Progenitor cell of endocrine pancreas (in vitro differentiated cells): ENCODE results near the gene PTPRM. TPM values are rescaled to one million over a fixed set of nuclear protein-coding genes. Genes with fewer than 3 reads are reported as not detected.

Experiments used
- DNase-seq: peaks from one replicate; pipeline ENCODE4 v3.0.0; 2021; ENCODE audit warnings: low spot score; ENCODE audit not compliant: unreplicated experiment
- H3K27ac Mint-ChIP-seq: 2 replicates; pipeline ENCODE4 v1.8.0; 2021; ENCODE audit warnings: mild to moderate bottlenecking, moderate library complexity, mixed read lengths
- H3K27me3 Mint-ChIP-seq: 2 replicates; pipeline ENCODE4 v1.8.0; 2021; ENCODE audit warnings: mixed read lengths
- H3K36me3 Mint-ChIP-seq: 2 replicates; pipeline ENCODE4 v1.8.0; 2022; ENCODE audit warnings: mixed read lengths; ENCODE audit not compliant: insufficient read depth
- H3K4me1 Mint-ChIP-seq: 2 replicates; pipeline ENCODE4 v1.8.0; 2021; ENCODE audit warnings: low read depth, mixed read lengths
- H3K4me3 Mint-ChIP-seq: 2 replicates; pipeline ENCODE4 v1.8.0; 2021; ENCODE audit warnings: low read depth, mild to moderate bottlenecking, moderate library complexity, mixed read lengths
- H3K9me3 Mint-ChIP-seq: 2 replicates; pipeline ENCODE4 v1.8.0; 2021; ENCODE audit warnings: low read depth, mixed read lengths
- CTCF ChIP-seq: fragments of 200-600 bp; sonication (generic); IDR thresholded peaks from one replicate; pipeline ENCODE4 v1.5.0; 2021; ENCODE audit warnings: antibody characterized with exemption, mild to moderate bottlenecking; ENCODE audit not compliant: unreplicated experiment
- total RNA-seq: library from RNA; stranded (reverse); gene quantifications from 2 replicates; pipeline ENCODE4 v1.2.1, GENCODE V29; 2021

PTPRM gene
- total RNA-seq, 1 donor from 2014 or later, result 23.2 TPM

GRCh38 chr18:7742224-7742623 lies 175.1 kb downstream of the PTPRM start:
- Mint-ChIP-seq H3K4me1 (peaks cover 7% of the 10 kb centered on the region), H3K27me3 (no peaks in the 10 kb centered on the region), H3K36me3 (peaks cover 7% of the 10 kb centered on the region), H3K4me3 (no peak overlapping the region), H3K27ac (no peak overlapping the region), H3K9me3 (peaks cover 12% of the 10 kb centered on the region)
- DNase-seq, result no peak
- TF ChIP-seq CTCF, result no peak

DNA sequence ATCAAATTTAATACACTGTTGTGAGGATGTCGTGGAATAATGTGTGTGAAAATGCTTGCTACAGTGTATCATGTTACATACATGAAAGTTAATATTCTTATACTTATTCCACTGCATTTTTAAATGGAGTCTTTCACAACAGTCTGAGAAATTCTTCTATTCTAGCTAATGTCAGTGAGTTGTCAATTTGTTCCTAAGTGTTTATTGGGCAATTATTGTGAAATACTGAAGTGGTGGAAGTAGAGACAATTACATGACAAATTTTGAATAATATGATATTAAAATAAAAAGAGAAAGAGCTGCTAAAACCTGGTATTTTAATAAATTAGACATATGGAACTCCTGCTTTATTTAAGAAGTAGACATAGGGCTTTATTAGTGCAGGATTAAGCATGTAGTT lies 176.1 kb downstream of the PTPRM start:
- Mint-ChIP-seq H3K4me1 (peaks cover 5% of the 10 kb centered on the region), H3K4me3 (no peak overlapping the region), H3K27ac (no peak overlapping the region), H3K27me3 (no peaks in the 10 kb centered on the region), H3K36me3 (peaks cover 7% of the 10 kb centered on the region), H3K9me3 (peaks cover 12% of the 10 kb centered on the region)
- no peak for TF ChIP-seq CTCF
- no peak for DNase-seq

DNA sequence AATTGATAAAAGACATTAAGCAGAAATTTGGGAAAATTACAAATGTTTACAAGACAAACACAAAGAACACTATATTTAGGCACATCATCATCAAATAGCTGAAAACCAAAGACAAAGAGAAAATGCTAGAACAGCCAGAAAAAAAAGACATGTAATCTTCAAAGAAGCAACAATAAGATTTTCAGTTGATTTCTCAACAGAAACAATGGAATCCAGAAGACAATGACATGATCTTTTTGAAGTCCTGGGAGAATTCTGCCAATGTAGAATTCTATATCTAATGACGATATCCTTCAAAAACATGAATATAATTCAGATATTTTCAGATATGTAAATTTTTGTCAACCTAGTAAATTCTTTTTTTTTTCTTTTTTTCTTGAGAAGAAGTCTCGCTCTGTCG lies 179.0 kb downstream of the PTPRM start:
- Mint-ChIP-seq H3K4me3 (no peak overlapping the region), H3K4me1 (peaks cover 24% of the 10 kb centered on the region), H3K9me3 (peaks cover 12% of the 10 kb centered on the region), H3K27me3 (no peaks in the 10 kb centered on the region), H3K27ac (no peak overlapping the region), H3K36me3 (peaks cover 7% of the 10 kb centered on the region)
- TF ChIP-seq CTCF, result no peak
- no peak for DNase-seq

DNA sequence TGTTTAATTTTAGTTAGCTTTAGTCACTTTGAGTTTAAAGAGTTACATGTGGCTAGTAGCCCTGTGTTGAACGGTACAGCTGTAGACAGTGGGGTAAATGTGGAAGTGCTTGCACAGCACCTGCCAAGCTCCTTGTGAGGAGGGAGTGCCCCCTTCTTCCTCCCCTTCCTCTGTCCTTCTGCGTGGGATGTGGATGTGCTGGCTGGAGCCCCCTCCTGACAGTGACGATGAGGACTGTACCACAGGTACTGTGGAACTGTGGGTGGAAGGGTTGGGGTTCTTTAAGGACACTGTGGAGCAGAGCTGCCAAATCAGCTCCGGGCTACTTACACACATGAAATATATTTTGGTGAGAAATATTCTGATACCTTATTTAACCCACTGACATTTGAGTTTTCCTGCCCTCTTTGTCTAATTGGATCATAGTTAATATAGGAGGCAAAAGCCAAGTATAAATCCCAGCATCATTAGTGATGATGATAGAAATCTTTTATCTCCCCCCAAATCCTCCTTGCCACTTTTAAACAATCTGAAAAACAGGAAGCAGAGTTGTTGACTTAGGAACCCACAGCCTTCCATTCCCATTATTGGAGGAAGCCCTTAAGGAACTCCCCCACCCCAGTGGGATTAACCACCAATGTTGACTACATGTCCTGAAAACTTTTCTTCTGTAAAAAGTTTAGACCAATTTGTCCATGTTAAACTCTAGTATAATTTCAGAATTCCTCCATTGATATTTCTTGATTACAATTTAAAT lies 181.3 kb downstream of the PTPRM start:
- H3K4me3 Mint-ChIP-seq, result no peak overlapping the region
- no peaks in the 10 kb centered on the region for H3K27me3 Mint-ChIP-seq
- no peak for TF ChIP-seq CTCF
- H3K9me3 Mint-ChIP-seq, result peaks cover 12% of the 10 kb centered on the region
- peaks cover 7% of the 10 kb centered on the region for H3K36me3 Mint-ChIP-seq
- H3K27ac Mint-ChIP-seq, result no peak overlapping the region
- DNase-seq, result no peak
- peaks cover 27% of the 10 kb centered on the region for H3K4me1 Mint-ChIP-seq

DNA sequence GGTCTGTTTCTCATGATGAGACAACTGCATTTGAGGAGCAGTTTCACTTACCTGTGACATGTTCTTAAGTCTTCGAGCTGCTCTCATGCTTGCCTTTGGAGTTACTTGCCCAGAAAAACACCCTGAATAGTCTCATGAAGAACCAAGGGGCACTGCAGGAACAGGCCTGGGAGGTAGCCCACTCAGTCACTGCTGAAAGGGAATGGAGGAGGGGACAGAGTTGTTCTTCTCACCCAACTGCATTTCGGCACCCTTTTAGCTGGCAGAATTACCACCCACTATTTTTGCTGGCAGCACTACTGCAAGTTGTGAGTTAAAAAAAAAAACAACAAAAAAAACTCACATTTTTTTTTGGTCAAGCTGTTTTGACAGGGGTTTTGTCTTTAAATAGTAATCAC lies 181.9 kb downstream of the PTPRM start:
- peaks cover 28% of the 10 kb centered on the region for H3K4me1 Mint-ChIP-seq
- DNase-seq, result no peak
- H3K36me3 Mint-ChIP-seq, result peaks cover 7% of the 10 kb centered on the region
- no peak for TF ChIP-seq CTCF
- H3K4me3 Mint-ChIP-seq, result no peak overlapping the region
- peaks cover 12% of the 10 kb centered on the region for H3K9me3 Mint-ChIP-seq
- no peaks in the 10 kb centered on the region for H3K27me3 Mint-ChIP-seq
- H3K27ac Mint-ChIP-seq, result no peak overlapping the region
